ENCODE results near the gene SLC44A5. TPM values are rescaled to one million over a fixed set of nuclear protein-coding genes. Genes with fewer than 3 reads are reported as not detected.
"Not testable (repeated sequence)": the region's sequence is repeated elsewhere in the genome, so short reads cannot be mapped to it uniquely, and the experiment has no call there.

Gene SLC44A5
- total and polyA plus RNA-seq, 2 donors: 0.05 to 1.5 TPM

DNA sequence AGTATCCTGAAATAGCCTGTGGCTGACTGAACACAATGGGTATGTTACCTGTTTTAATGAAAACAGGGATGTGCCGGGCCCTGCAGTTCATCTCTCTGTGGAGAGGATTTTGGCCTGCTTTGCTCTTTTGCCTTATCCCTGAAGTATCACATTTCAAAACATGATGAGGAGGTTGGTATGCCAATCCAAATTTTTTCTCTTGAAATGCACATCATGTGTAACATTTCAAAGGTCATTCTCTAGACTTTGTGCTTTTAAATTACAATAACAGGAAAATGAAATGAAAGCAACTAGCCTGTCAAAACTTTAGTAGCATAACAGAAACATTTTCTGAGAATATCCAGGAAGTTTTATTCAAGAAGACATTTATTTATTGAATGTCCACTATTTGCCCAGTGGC is 118.9 kb downstream of the SLC44A5 start:
- 78% methylated on average over 1 of the region's 1 CpG for WGBS
- DNase-seq (ENCODE audit: low read depth in 6 of 9, low spot score in 9 of 9): no peak
- no peaks in the 10 kb centered on the region for H3K4me1 ChIP-seq (ENCODE audit: control insufficient read depth in 2 of 2, insufficient read depth in 2 of 2, low read length in 2 of 2)
- no peak overlapping the region for H3K27ac ChIP-seq (ENCODE audit: low read depth in 1 of 2, low read length in 1 of 2)
- no peaks in the 10 kb centered on the region for H3K36me3 ChIP-seq (ENCODE audit: control insufficient read depth in 2 of 2, insufficient read depth in 2 of 2, low read length in 1 of 2)
- H3K4me3 ChIP-seq (ENCODE audit: low read length in 2 of 2): no peak overlapping the region
- H3K27me3 ChIP-seq (ENCODE audit: control insufficient read depth in 2 of 2, insufficient read depth in 1 of 2, low read length in 1 of 2): no peaks in the 10 kb centered on the region
- no peaks in the 10 kb centered on the region for H3K9me3 ChIP-seq (ENCODE audit: control insufficient read depth in 2 of 2, insufficient read depth in 1 of 2, low read length in 1 of 2)

DNA sequence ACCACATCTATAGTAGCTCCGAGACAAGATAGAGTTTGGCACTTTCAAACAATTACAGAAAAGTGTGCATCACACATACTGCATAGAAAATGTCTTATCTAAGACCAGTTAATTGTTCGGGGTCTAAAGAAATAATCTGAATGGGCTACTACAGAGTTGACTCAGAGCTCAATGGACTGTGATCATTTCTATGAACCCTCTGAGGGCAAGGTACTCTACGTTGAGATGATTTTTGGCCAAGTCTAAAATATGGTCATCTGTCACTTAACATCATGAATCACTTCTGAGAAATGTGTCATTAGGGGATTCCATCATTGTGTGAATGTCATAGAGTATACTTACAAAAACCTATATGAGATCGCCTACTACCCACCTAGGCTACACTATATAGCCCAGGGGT is 123.5 kb downstream of the SLC44A5 start:
- Histone ChIP-seq H3K27ac (ENCODE audit: low read depth in 1 of 2, low read length in 1 of 2) (no peak overlapping the region), H3K4me3 (ENCODE audit: low read length in 2 of 2) (no peak overlapping the region), H3K36me3 (ENCODE audit: control insufficient read depth in 2 of 2, insufficient read depth in 2 of 2, low read length in 1 of 2) (no peaks in the 10 kb centered on the region), H3K4me1 (ENCODE audit: control insufficient read depth in 2 of 2, insufficient read depth in 2 of 2, low read length in 2 of 2) (no peaks in the 10 kb centered on the region), H3K9me3 (ENCODE audit: control insufficient read depth in 2 of 2, insufficient read depth in 1 of 2, low read length in 1 of 2) (peaks cover 0 to 7% of the 10 kb centered on the region in 2 donors), H3K27me3 (ENCODE audit: control insufficient read depth in 2 of 2, insufficient read depth in 1 of 2, low read length in 1 of 2) (no peaks in the 10 kb centered on the region)
- 92% methylated on average over 4 of the region's 4 CpGs for WGBS
- DNase-seq (ENCODE audit: low read depth in 6 of 9, low spot score in 9 of 9): no peak

DNA sequence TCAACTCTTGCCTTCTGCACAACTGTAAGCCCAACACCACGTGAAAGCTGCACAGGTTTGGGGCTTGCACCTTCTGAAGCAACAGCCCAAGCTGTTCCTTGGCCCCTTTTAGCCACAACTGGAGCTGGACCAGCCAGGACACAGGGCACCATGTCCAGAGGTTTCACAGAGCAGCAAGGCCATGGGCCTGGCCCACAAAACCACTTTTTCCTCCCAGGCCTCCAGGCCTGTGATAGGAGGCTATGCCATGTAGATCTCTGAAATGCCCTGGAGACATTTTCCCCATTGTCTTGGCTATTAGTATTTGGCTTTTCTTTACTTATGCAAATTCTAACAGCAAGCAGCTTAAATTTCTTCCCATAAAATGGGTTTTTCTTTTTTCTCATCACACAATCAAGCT is 126.1 kb downstream of the SLC44A5 start:
- WGBS: 24% methylated on average over 1 of the region's 1 CpG

DNA sequence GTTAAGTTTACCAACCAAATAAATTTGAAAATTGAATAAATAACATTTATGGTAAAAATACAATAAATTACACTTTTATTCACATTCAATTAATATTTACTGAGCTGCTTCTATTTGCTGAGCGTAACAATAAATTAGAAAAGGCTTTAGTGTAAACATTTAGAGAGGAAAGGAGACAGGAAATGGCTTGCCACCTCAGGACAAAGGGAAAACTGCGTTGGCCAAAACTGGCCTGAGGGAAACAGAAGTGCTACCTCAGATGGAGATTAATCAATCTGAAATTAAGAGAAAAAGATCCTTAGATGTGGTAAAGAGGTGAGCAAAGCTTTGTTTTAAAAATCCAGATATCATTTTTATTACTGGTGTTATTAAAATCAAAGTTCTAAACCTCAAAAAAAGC is 128.0 kb downstream of the SLC44A5 start:
- H3K27me3 ChIP-seq (ENCODE audit: control insufficient read depth in 2 of 2, insufficient read depth in 1 of 2, low read length in 1 of 2): no peaks in the 10 kb centered on the region
- H3K36me3 ChIP-seq (ENCODE audit: control insufficient read depth in 2 of 2, insufficient read depth in 2 of 2, low read length in 1 of 2): no peaks in the 10 kb centered on the region
- H3K4me3 ChIP-seq (ENCODE audit: low read length in 2 of 2): no peak overlapping the region
- no peaks in the 10 kb centered on the region for H3K4me1 ChIP-seq (ENCODE audit: control insufficient read depth in 2 of 2, insufficient read depth in 2 of 2, low read length in 2 of 2)
- WGBS: 18% methylated on average over 2 of the region's 2 CpGs
- DNase-seq (ENCODE audit: low read depth in 6 of 9, low spot score in 9 of 9): no peak
- peaks cover 0 to 7% of the 10 kb centered on the region in 2 donors for H3K9me3 ChIP-seq (ENCODE audit: control insufficient read depth in 2 of 2, insufficient read depth in 1 of 2, low read length in 1 of 2)
- H3K27ac ChIP-seq (ENCODE audit: low read depth in 1 of 2, low read length in 1 of 2): no peak overlapping the region

More for the DNA sequence above, 126.1 kb downstream of the SLC44A5 start:
- no peak overlapping the region for H3K27ac ChIP-seq (ENCODE audit: low read depth in 1 of 2, low read length in 1 of 2)
- DNase-seq (ENCODE audit: low read depth in 6 of 9, low spot score in 9 of 9): no peak
- H3K9me3 ChIP-seq (ENCODE audit: control insufficient read depth in 2 of 2, insufficient read depth in 1 of 2, low read length in 1 of 2): peaks cover 0 to 7% of the 10 kb centered on the region in 2 donors
- no peaks in the 10 kb centered on the region for H3K4me1 ChIP-seq (ENCODE audit: control insufficient read depth in 2 of 2, insufficient read depth in 2 of 2, low read length in 2 of 2)
- H3K36me3 ChIP-seq (ENCODE audit: control insufficient read depth in 2 of 2, insufficient read depth in 2 of 2, low read length in 1 of 2): no peaks in the 10 kb centered on the region
- no peaks in the 10 kb centered on the region for H3K27me3 ChIP-seq (ENCODE audit: control insufficient read depth in 2 of 2, insufficient read depth in 1 of 2, low read length in 1 of 2)
- no peak overlapping the region for H3K4me3 ChIP-seq (ENCODE audit: low read length in 2 of 2)

DNA sequence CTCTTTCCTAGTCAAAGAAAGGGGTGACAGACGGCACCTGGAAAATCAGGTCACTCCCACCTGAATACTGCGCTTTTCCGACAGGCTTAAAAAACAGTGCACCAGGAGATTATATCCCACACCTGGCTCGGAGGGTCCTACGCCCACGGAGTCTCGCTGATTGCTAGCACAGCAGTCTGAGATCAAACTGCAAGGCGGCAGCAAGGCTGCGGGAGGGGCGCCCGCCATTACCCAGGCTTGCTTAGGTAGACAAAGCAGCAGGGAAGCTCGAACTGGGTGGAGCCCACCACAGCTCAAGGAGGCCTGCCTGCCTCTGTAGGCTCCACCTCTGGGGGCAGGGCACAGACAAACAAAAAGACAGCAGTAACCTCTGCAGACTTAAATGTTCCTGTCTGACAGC is 134.4 kb downstream of the SLC44A5 start:
- H3K36me3 ChIP-seq (ENCODE audit: control insufficient read depth in 2 of 2, insufficient read depth in 2 of 2, low read length in 1 of 2); H3K4me1 ChIP-seq (ENCODE audit: control insufficient read depth in 2 of 2, insufficient read depth in 2 of 2, low read length in 2 of 2); DNase-seq (ENCODE audit: low read depth in 6 of 9, low spot score in 9 of 9); H3K27me3 ChIP-seq (ENCODE audit: control insufficient read depth in 2 of 2, insufficient read depth in 1 of 2, low read length in 1 of 2); H3K9me3 ChIP-seq (ENCODE audit: control insufficient read depth in 2 of 2, insufficient read depth in 1 of 2, low read length in 1 of 2); H3K27ac ChIP-seq (ENCODE audit: low read depth in 1 of 2, low read length in 1 of 2); H3K4me3 ChIP-seq (ENCODE audit: low read length in 2 of 2): not testable (repeated sequence)
- WGBS: 93% methylated on average over 12 of the region's 12 CpGs

DNA sequence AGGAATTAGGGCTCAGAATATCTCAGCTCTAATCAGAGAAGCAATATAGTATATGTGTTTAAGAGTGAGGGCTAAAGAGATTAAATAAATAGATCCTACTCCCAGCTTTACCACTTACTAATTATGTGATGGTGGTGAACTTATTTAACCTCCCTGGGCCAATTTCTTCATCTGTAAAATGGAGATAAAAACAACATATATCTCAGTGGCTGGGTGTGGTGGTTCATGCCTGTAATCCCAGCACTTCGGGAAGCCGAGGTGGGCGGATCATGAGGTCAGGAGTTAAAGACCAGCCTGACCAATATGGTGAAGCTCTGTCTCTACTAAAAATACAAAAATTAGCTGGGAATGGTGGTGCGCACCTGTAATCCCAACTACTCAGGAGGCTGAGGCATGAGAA is 135.2 kb downstream of the SLC44A5 start:
- DNase-seq (ENCODE audit: low read depth in 6 of 9, low spot score in 9 of 9): no peak
- H3K27ac ChIP-seq (ENCODE audit: low read depth in 1 of 2, low read length in 1 of 2): no peak overlapping the region
- no peaks in the 10 kb centered on the region for H3K4me1 ChIP-seq (ENCODE audit: control insufficient read depth in 2 of 2, insufficient read depth in 2 of 2, low read length in 2 of 2)
- H3K9me3 ChIP-seq (ENCODE audit: control insufficient read depth in 2 of 2, insufficient read depth in 1 of 2, low read length in 1 of 2): no peaks in the 10 kb centered on the region
- H3K4me3 ChIP-seq (ENCODE audit: low read length in 2 of 2): no peak overlapping the region
- no peaks in the 10 kb centered on the region for H3K27me3 ChIP-seq (ENCODE audit: control insufficient read depth in 2 of 2, insufficient read depth in 1 of 2, low read length in 1 of 2)
- 98% methylated on average over 4 of the region's 4 CpGs for WGBS
- H3K36me3 ChIP-seq (ENCODE audit: control insufficient read depth in 2 of 2, insufficient read depth in 2 of 2, low read length in 1 of 2): no peaks in the 10 kb centered on the region

DNA sequence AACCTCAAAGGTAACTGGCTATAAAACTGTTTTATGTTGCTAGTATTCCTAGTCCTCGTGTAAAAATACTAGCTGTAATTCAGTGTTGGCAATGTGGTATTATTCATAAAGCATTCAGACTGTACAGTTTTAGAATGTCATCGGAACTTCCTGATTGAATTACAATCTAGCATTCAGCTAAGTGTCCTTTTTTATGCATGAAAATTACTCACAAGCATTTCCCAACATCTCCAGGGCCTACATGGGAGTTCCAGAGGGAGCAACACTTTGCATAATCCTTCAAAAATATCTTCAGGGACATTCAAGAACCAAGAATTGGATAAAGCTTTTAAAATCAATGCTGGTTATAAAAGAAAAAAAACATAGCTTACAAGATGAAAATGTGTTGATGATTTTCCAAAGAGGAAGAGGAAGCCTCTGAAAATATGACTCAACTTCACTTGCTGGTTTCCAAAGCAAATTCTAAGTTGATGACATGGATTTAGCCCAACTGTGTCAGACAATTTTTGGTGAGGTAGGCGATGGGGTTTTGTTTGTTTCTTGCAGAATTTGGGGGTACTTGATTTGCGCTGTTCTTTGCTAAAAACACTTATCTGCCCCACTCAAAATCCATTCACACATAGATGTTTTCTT is 137.8 kb downstream of the SLC44A5 start:
- no peak overlapping the region for H3K4me3 ChIP-seq (ENCODE audit: low read length in 2 of 2)
- H3K4me1 ChIP-seq (ENCODE audit: control insufficient read depth in 2 of 2, insufficient read depth in 2 of 2, low read length in 2 of 2): no peaks in the 10 kb centered on the region
- WGBS: 77% methylated on average over 4 of the region's 4 CpGs
- no peaks in the 10 kb centered on the region for H3K9me3 ChIP-seq (ENCODE audit: control insufficient read depth in 2 of 2, insufficient read depth in 1 of 2, low read length in 1 of 2)
- no peak for DNase-seq (ENCODE audit: low read depth in 6 of 9, low spot score in 9 of 9)
- no peaks in the 10 kb centered on the region for H3K27me3 ChIP-seq (ENCODE audit: control insufficient read depth in 2 of 2, insufficient read depth in 1 of 2, low read length in 1 of 2)
- H3K27ac ChIP-seq (ENCODE audit: low read depth in 1 of 2, low read length in 1 of 2): no peak overlapping the region
- no peaks in the 10 kb centered on the region for H3K36me3 ChIP-seq (ENCODE audit: control insufficient read depth in 2 of 2, insufficient read depth in 2 of 2, low read length in 1 of 2)

DNA sequence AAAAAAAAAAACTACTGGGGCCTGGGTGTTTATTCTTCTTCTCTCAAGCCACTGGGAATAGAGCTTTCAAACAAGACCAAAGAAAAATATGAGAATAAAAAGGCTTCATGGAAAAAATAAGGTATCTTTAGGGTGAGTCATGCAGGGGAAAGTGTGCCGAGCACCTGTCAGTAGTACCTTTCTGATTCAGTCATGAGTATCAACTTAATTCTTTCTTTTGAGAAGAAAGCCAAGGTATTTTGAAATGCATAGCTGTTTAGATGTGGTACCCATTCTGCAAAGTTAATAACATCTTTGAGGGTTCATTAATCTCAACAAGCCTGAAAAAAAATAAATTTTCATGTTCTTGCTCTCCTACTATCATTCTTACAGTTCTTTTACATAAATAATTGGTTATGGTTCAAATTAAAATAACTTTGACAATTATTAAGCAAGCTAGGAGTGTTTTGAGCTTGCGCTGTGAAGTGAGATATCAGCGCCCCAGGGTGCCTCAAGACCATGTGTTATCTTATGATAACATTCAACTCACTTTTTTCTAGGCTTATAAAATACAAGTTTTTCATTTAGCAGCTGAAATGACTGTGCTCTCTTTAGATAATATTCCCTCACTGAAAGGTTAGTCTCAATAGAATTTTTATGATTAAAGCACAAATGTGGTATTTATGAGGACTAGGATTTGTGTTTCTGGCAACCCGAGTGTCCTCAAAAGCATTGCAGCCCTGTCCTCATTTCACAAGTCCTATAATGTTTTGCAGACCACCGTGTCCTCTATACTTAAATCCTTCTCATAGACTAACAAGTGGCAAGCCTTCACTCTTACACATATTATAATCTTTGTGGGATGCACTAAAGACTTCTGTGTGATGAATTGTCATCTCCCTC is 138.6 kb downstream of the SLC44A5 start:
- 88% methylated on average over 5 of the region's 5 CpGs for WGBS
- H3K36me3 ChIP-seq (ENCODE audit: control insufficient read depth in 2 of 2, insufficient read depth in 2 of 2, low read length in 1 of 2): no peaks in the 10 kb centered on the region

DNA sequence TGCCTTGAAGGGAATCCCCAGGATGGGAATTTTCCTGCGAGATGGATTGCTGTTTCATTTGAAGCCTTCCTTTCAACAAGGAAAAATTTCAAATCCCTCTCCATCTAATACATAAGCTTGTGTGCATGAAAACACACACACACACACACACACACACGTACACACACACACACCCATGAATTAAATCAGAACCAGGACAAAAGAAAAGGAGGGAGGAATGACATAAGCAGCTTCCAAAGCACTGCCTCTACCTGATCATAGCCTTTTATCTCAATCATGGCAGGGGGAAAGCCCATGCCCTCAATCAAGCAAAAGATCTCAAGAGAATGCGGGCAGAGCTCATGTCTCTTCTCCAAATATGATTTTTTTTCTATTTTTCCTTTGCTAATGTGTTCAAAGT is 139.7 kb downstream of the SLC44A5 start:
- no peaks in the 10 kb centered on the region for H3K4me1 ChIP-seq (ENCODE audit: control insufficient read depth in 2 of 2, insufficient read depth in 2 of 2, low read length in 2 of 2)

More for the DNA sequence above, 138.6 kb downstream of the SLC44A5 start:
- Histone ChIP-seq H3K27me3 (ENCODE audit: control insufficient read depth in 2 of 2, insufficient read depth in 1 of 2, low read length in 1 of 2) (no peaks in the 10 kb centered on the region), H3K4me1 (ENCODE audit: control insufficient read depth in 2 of 2, insufficient read depth in 2 of 2, low read length in 2 of 2) (no peaks in the 10 kb centered on the region), H3K4me3 (ENCODE audit: low read length in 2 of 2) (no peak overlapping the region), H3K27ac (ENCODE audit: low read depth in 1 of 2, low read length in 1 of 2) (no peak overlapping the region), H3K9me3 (ENCODE audit: control insufficient read depth in 2 of 2, insufficient read depth in 1 of 2, low read length in 1 of 2) (no peaks in the 10 kb centered on the region)
- no peak for DNase-seq (ENCODE audit: low read depth in 6 of 9, low spot score in 9 of 9)

More for the DNA sequence above, 139.7 kb downstream of the SLC44A5 start:
- no peaks in the 10 kb centered on the region for H3K36me3 ChIP-seq (ENCODE audit: control insufficient read depth in 2 of 2, insufficient read depth in 2 of 2, low read length in 1 of 2)
- no peaks in the 10 kb centered on the region for H3K9me3 ChIP-seq (ENCODE audit: control insufficient read depth in 2 of 2, insufficient read depth in 1 of 2, low read length in 1 of 2)
- 74% methylated on average over 3 of the region's 3 CpGs for WGBS
- H3K27me3 ChIP-seq (ENCODE audit: control insufficient read depth in 2 of 2, insufficient read depth in 1 of 2, low read length in 1 of 2): no peaks in the 10 kb centered on the region
- no peak overlapping the region for H3K27ac ChIP-seq (ENCODE audit: low read depth in 1 of 2, low read length in 1 of 2)
- no peak overlapping the region for H3K4me3 ChIP-seq (ENCODE audit: low read length in 2 of 2)
- DNase-seq (ENCODE audit: low read depth in 6 of 9, low spot score in 9 of 9): no peak

All from thymus (tissue), 11 donors.